HepG2 (cell line): Measurements from ENCODE around the gene EMILIN3. TPM values are rescaled to one million over a fixed set of nuclear protein-coding genes. Genes with fewer than 3 reads are reported as not detected.

Source experiments
- ARNTL ChIP-seq: sonication (generic); formaldehyde crosslinking; IDR thresholded peaks from 2 replicates; pipeline ENCODE4 v1.4.0; 2020; ENCODE audit warnings: mild to moderate bottlenecking, missing genetic modification reagents
- FOSL2 ChIP-seq: sonication (generic); formaldehyde crosslinking; IDR thresholded peaks from 2 replicates; pipeline ENCODE4 v1.4.0; 2020; ENCODE audit warnings: missing genetic modification reagents
- FOXK1 ChIP-seq: sonication (generic); formaldehyde crosslinking; IDR thresholded peaks from 2 replicates; pipeline ENCODE4 v1.4.0; 2020; ENCODE audit warnings: low read depth, missing genetic modification reagents, borderline replicate concordance
- HES4 ChIP-seq: sonication (generic); formaldehyde crosslinking; IDR thresholded peaks from 2 replicates; pipeline ENCODE4 v1.9.0; 2021; ENCODE audit warnings: mild to moderate bottlenecking, missing genetic modification reagents, borderline replicate concordance
- KLF11 ChIP-seq: IDR thresholded peaks from 2 replicates; pipeline ENCODE4 v1.6.1; 2016; ENCODE audit warnings: missing compliant biosample characterization
- KLF15 ChIP-seq: sonication (generic); formaldehyde crosslinking; IDR thresholded peaks from 2 replicates; pipeline ENCODE4 v1.8.1; 2023; ENCODE audit warnings: borderline replicate concordance, mild to moderate bottlenecking, inconsistent platforms, missing genetic modification reagents, mixed read lengths
- LRRFIP1 ChIP-seq: sonication (generic); formaldehyde crosslinking; conservative IDR thresholded peaks from 2 replicates; pipeline ENCODE4 v1.4.0; 2020; ENCODE audit warnings: missing genetic modification reagents
- MAZ ChIP-seq, 2 experiments: sonication (generic) in 1 of 2; formaldehyde crosslinking in 1 of 2; IDR thresholded peaks; 2 replicates each; pipeline versions ENCODE4 v1.5.0 to v1.6.1; 2012 to 2020; ENCODE audit warnings: low read depth in 2 of 2, mild to moderate bottlenecking in 2 of 2, borderline replicate concordance in 1 of 2, improper control_type of control experiment in 1 of 2, low read length in 1 of 2, missing genetic modification reagents in 1 of 2, moderate library complexity in 1 of 2
- MYC ChIP-seq: sonication (generic); formaldehyde crosslinking; IDR thresholded peaks from 2 replicates; pipeline ENCODE4 v1.9.0; 2021; ENCODE audit warnings: missing genetic modification reagents, borderline replicate concordance
- NFATC3 ChIP-seq: sonication (generic); formaldehyde crosslinking; IDR thresholded peaks from 2 replicates; pipeline ENCODE4 v1.5.1; 2020; ENCODE audit warnings: mild to moderate bottlenecking, missing genetic modification reagents
- RBFOX2 ChIP-seq: fragments of 200-400 bp; formaldehyde crosslinking; IDR thresholded peaks from 2 replicates; pipeline ENCODE4 v1.6.1; 2017; ENCODE audit warnings: low read depth, mild to moderate bottlenecking, low read length
- SALL1 ChIP-seq: sonication (generic); formaldehyde crosslinking; IDR thresholded peaks from 2 replicates; pipeline ENCODE4 v1.8.0; 2022; ENCODE audit warnings: mild to moderate bottlenecking, missing genetic modification reagents
- SMAD9 ChIP-seq: sonication (generic); formaldehyde crosslinking; IDR thresholded peaks from 2 replicates; pipeline ENCODE4 v1.5.1; 2020; ENCODE audit warnings: mild to moderate bottlenecking, missing genetic modification reagents
- SNRNP70 ChIP-seq: fragments of 200-400 bp; formaldehyde crosslinking; IDR thresholded peaks from 2 replicates; pipeline ENCODE4 v1.6.1; 2017; ENCODE audit warnings: mild to moderate bottlenecking, low read depth, low read length, moderate library complexity
- ZBTB43 ChIP-seq: sonication (generic); formaldehyde crosslinking; conservative IDR thresholded peaks from 2 replicates; pipeline ENCODE4 v1.4.0; 2020; ENCODE audit warnings: missing genetic modification reagents
- ZNF704 ChIP-seq: sonication (generic); formaldehyde crosslinking; IDR thresholded peaks from 2 replicates; pipeline ENCODE4 v1.8.1; 2023; ENCODE audit warnings: mild to moderate bottlenecking, inconsistent platforms, moderate library complexity, missing genetic modification reagents, borderline replicate concordance
- ZNF775 ChIP-seq: sonication (generic); formaldehyde crosslinking; IDR thresholded peaks from 2 replicates; pipeline ENCODE4 v1.4.0; 2020; ENCODE audit warnings: missing genetic modification reagents, mild to moderate bottlenecking, moderate library complexity, borderline replicate concordance
- ZXDC ChIP-seq: sonication (generic); formaldehyde crosslinking; IDR thresholded peaks from 2 replicates; pipeline ENCODE4 v1.5.0; 2020; ENCODE audit warnings: mild to moderate bottlenecking, missing genetic modification reagents
- polyA plus RNA-seq, 8 experiments: library from polyadenylated mRNA; depleted of rRNA in 3 of 8; stranded (reverse) in 7 of 8; unstranded in 1 of 8; fragments of >200 nt; fragmentation: Illumina TruSeq in 4 of 8; extraction: Trizol in 4 of 8; gene quantifications; 2 replicates each; pipeline versions ENCODE4 v1.2.1 to v1.2.3, GENCODE V29; 2011 to 2016; ENCODE audit warnings: low read depth in 4 of 8, missing spikeins in 1 of 8, mixed read lengths in 1 of 8; ENCODE audit not compliant: insufficient read depth in 1 of 8
- total RNA-seq, 5 experiments: library from RNA; depleted of rRNA; stranded (reverse); fragments of >200 nt; fragmentation: Illumina TruSeq; extraction: Trizol; gene quantifications; 2 replicates each; pipeline ENCODE4 v1.2.3, GENCODE V29; 2016; ENCODE audit warnings: low read depth in 1 of 5

The EMILIN3 gene
- total and polyA plus RNA-seq, 2 of the 13 experiments (the other 11 are each of a cell fraction or from before 2014, with no cell fraction given): 0.25 to 0.29 TPM

GRCh38 chr20:41317546-41318270, 48.9 kb downstream of the EMILIN3 start, which contains the start of gene ZHX3 (continued):
- no peak for TF ChIP-seq ZBTB43 (CRISPR knock-in tag)
- no peak for TF ChIP-seq HES4 (CRISPR knock-in tag)
- peak; percentile 100 for TF ChIP-seq MAZ (IDR thresholded peaks at IDR 0.05; ENCODE audit: borderline replicate concordance, low read depth, low read length)
- peak; percentile 98 for TF ChIP-seq MAZ (CRISPR knock-in tag; IDR thresholded peaks at IDR 0.05; ENCODE audit: low read depth)
- TF ChIP-seq MYC: peak; percentile 64; the same call in 1 of the 2 replicates
- no peak for TF ChIP-seq LRRFIP1 (CRISPR knock-in tag)
- peak; percentile 67; the same call in 1 of the 2 replicates for TF ChIP-seq FOXK1 (CRISPR knock-in tag)
- TF ChIP-seq SMAD9 (CRISPR knock-in tag): 0 out of 2 replicates have a peak, but pooled peaks have one; percentile 26
- TF ChIP-seq SALL1: peak; percentile 77
- peak; percentile 57 for TF ChIP-seq FOSL2 (CRISPR knock-in tag)
- TF ChIP-seq ZXDC (CRISPR knock-in tag): no peak; the same call in 1 of the 2 replicates
- no peak for TF ChIP-seq ZNF704 (CRISPR knock-in tag)
- TF ChIP-seq ZNF775 (CRISPR knock-in tag): no peak
- no peak for TF ChIP-seq KLF11
- TF ChIP-seq RBFOX2: peak; percentile 64
- TF ChIP-seq SNRNP70: no peak
- no peak for TF ChIP-seq NFATC3 (CRISPR knock-in tag)
- TF ChIP-seq ARNTL (CRISPR knock-in tag): no peak; the same call in 1 of the 2 replicates
- no peak for TF ChIP-seq KLF15 (CRISPR knock-in tag)
